GM19193 (cell line): Measurements from ENCODE around the gene PAGR1.

Experiments
- POLR2A ChIP-seq: IDR thresholded peaks from 4 replicates; pipeline ENCODE4 v1.6.1; 2011; ENCODE audit not compliant: insufficient read depth, insufficient read length; ENCODE audit errors: extremely low read depth

PAGR1 gene

GRCh38 chr16:29815793-29816693 lies at the start of gene PAGR1:
TSS of gene PAGR1 (plus strand) at chr16:29816152. CDS start at chr16:29816526, 374 bp downstream.
- peak; percentile 87 for TF ChIP-seq POLR2A

- no peak for TF ChIP-seq POLR2A
Measured at GRCh38 chr16:29766571-29766970, 49.4 kb upstream of the PAGR1 start.

- TF ChIP-seq POLR2A = no peak
Measured at GRCh38 chr16:29767062-29767461, 48.9 kb upstream of the PAGR1 start.

- no peak for TF ChIP-seq POLR2A
Measured at GRCh38 chr16:29769507-29769906, 46.4 kb upstream of the PAGR1 start.

GRCh38 chr16:29770250-29770929 lies 45.6 kb upstream of the PAGR1 start:
- TF ChIP-seq POLR2A = no peak

- TF ChIP-seq POLR2A = no peak
Measured at GRCh38 chr16:29774730-29775129, 41.2 kb upstream of the PAGR1 start.

GRCh38 chr16:29775742-29776408 lies 40.1 kb upstream of the PAGR1 start:
- no peak for TF ChIP-seq POLR2A

- no peak for TF ChIP-seq POLR2A
Measured at GRCh38 chr16:29777576-29778350, 38.2 kb upstream of the PAGR1 start, which contains the start of gene ZG16. TSS of gene ZG16 (plus strand) at chr16:29778256. CDS start at chr16:29779267, 1,011 bp downstream.

- TF ChIP-seq POLR2A = no peak
Measured at GRCh38 chr16:29779474-29779873, 36.5 kb upstream of the PAGR1 start.

- TF ChIP-seq POLR2A = no peak
Measured at GRCh38 chr16:29784157-29784556, 31.8 kb upstream of the PAGR1 start.

- TF ChIP-seq POLR2A = no peak
Measured at GRCh38 chr16:29784901-29785500, 31.0 kb upstream of the PAGR1 start.

GRCh38 chr16:29789775-29790182 lies 26.2 kb upstream of the PAGR1 start:
- TF ChIP-seq POLR2A = no peak

- peak; percentile 88 for TF ChIP-seq POLR2A
Measured at GRCh38 chr16:29790183-29790948, 25.6 kb upstream of the PAGR1 start, which contains the start of gene KIF22. TSS of gene KIF22 (plus strand) at chr16:29790751. CDS start at chr16:29790760, 9 bp downstream.
